ENCODE results near the gene KRTAP3-1. TPM values are rescaled to one million over a fixed set of nuclear protein-coding genes. Genes with fewer than 3 reads are reported as not detected.

KRTAP3-1 gene
- total RNA-seq, 1 donor from 2014 or later = not detected

DNA sequence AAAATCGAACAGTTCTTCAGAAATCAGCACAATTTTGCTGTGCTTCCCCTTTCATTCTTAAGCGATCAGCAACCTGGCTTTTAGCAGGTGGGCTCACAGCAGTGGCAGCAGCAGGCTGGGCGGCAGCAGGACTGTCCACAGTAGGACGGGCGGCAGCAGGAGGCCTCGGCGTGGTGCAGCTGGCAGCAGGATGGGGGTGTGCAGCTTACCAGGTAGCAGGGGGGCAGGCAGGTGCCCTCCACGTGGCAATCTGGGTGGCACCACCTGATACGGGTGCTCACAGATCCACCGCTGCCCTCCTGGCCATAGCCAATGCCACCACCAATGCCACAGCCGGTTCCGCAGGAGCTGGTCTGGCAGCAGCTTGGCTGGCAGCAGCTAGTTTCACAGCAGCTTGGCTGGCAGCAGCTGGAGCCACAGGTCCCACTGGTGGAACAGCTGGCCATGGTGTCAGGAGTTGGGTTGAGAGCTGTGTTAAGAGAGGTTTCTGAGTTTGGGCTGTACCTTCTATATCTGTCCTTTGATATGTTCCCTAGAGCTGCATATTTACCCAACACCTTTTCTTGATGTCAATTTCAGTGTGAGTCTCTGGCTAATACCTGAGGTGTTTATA is 20.8 kb upstream of the KRTAP3-1 start, which contains the start of gene KRTAP1-4:
Gene KRTAP1-4, minus strand, starts transcription at position 563 of the 613 bp plus-strand sequence. Its CDS starts 117 bp downstream, at position 446.
- intact Hi-C loops (cut with micrococcal nuclease) = no loop called here
- Mint-ChIP-seq H3K27ac (no peak within 1 kb of the TSS), H3K4me1 (ENCODE audit: low read depth) (no peaks in the 10 kb centered on the region), H3K36me3 (ENCODE audit: low read depth) (no peaks in the 10 kb centered on the region), H3K4me3 (no peak within 1 kb of the TSS), H3K9me3 (no peaks in the 10 kb centered on the region), H3K27me3 (ENCODE audit: insufficient read depth) (peaks cover 6% of the 10 kb centered on the region)
- DNase-seq (ENCODE audit: low spot score) = no peak

GRCh38 chr17:41026715-41027471 is 18.0 kb upstream of the KRTAP3-1 start, which contains the start of gene KRTAP1-5:
Gene KRTAP1-5, minus strand, starts transcription at chr17:41027208. Its CDS starts 53 bp downstream, at chr17:41027155.
- intact Hi-C loops (cut with micrococcal nuclease) = no loop called here
- H3K9me3 Mint-ChIP-seq = no peaks in the 10 kb centered on the region
- DNase-seq (ENCODE audit: low spot score) = no peak
- H3K4me3 Mint-ChIP-seq = no peak within 1 kb of the TSS
- no peaks in the 10 kb centered on the region for H3K36me3 Mint-ChIP-seq (ENCODE audit: low read depth)
- no peaks in the 10 kb centered on the region for H3K4me1 Mint-ChIP-seq (ENCODE audit: low read depth)
- no peak within 1 kb of the TSS for H3K27ac Mint-ChIP-seq
- H3K27me3 Mint-ChIP-seq (ENCODE audit: insufficient read depth) = peaks cover 6% of the 10 kb centered on the region

- Mint-ChIP-seq H3K27ac (no peak overlapping the region), H3K4me1 (ENCODE audit: low read depth) (no peaks in the 10 kb centered on the region), H3K36me3 (ENCODE audit: low read depth) (no peaks in the 10 kb centered on the region), H3K27me3 (ENCODE audit: insufficient read depth) (peaks cover 2% of the 10 kb centered on the region), H3K9me3 (no peaks in the 10 kb centered on the region), H3K4me3 (no peak overlapping the region)
- no peak for DNase-seq (ENCODE audit: low spot score)
- intact Hi-C loops (cut with micrococcal nuclease) = no loop called here
These were observed 15.8 kb upstream of the KRTAP3-1 start for GRCh38 chr17:41024697-41025096.

DNA sequence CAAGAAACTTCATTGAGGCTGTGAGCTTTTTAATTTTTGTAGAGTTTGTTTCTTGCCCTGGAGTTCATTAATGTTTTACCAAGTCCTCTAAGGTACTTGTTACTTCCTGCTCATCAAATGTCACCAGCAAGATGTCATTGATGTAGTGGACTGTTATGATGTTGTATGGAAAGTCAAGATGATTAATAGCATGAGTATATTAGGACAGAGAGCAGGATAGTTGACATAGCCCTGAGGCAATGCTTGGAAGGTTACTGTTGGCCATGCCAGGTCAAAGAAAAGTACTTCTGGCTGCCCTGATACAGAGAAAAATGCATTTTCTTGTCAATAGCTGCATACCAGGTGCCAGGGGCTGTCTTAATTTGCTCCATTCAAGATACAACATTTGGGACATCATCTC is 11.4 kb upstream of the KRTAP3-1 start:
- no peak overlapping the region for H3K4me3 Mint-ChIP-seq
- peaks cover 2% of the 10 kb centered on the region for H3K27me3 Mint-ChIP-seq (ENCODE audit: insufficient read depth)
- no peaks in the 10 kb centered on the region for H3K36me3 Mint-ChIP-seq (ENCODE audit: low read depth)
- H3K27ac Mint-ChIP-seq = no peak overlapping the region
- intact Hi-C loops (cut with micrococcal nuclease) = no loop called here
- no peak for DNase-seq (ENCODE audit: low spot score)
- no peaks in the 10 kb centered on the region for H3K9me3 Mint-ChIP-seq
- H3K4me1 Mint-ChIP-seq (ENCODE audit: low read depth) = no peaks in the 10 kb centered on the region

DNA sequence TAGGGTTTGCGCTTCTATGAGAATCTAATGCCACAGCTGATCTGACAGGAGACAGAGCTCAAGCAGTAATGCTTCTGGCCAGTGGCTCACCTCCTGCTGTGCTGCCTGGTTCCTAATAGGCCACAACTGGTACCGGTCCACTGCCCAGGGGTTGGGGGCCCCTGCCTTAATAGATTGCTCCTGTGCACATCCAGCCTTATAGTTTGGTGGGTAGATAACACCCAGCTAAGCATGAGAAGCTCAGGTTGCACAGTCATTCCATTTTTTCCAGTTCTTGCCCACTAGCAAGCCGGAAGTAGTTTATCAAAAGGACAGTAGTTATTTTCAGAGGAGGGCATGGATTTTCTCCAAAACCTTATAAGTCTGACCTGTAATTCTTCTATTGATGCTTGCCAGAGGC is 10.5 kb upstream of the KRTAP3-1 start:
- intact Hi-C loops (cut with micrococcal nuclease) = no loop called here
- Mint-ChIP-seq H3K9me3 (no peaks in the 10 kb centered on the region), H3K36me3 (ENCODE audit: low read depth) (no peaks in the 10 kb centered on the region), H3K27me3 (ENCODE audit: insufficient read depth) (peaks cover 2% of the 10 kb centered on the region), H3K27ac (no peak overlapping the region), H3K4me1 (ENCODE audit: low read depth) (no peaks in the 10 kb centered on the region), H3K4me3 (no peak overlapping the region)
- no peak for DNase-seq (ENCODE audit: low spot score)

- H3K27me3 Mint-ChIP-seq (ENCODE audit: insufficient read depth) = peaks cover 2% of the 10 kb centered on the region
- no peak overlapping the region for H3K4me3 Mint-ChIP-seq
- intact Hi-C loops (cut with micrococcal nuclease) = no loop called here
- no peaks in the 10 kb centered on the region for H3K9me3 Mint-ChIP-seq
- no peak for DNase-seq (ENCODE audit: low spot score)
- H3K36me3 Mint-ChIP-seq (ENCODE audit: low read depth) = no peaks in the 10 kb centered on the region
- H3K27ac Mint-ChIP-seq = no peak overlapping the region
- no peaks in the 10 kb centered on the region for H3K4me1 Mint-ChIP-seq (ENCODE audit: low read depth)
These were observed 9.6 kb upstream of the KRTAP3-1 start for GRCh38 chr17:41018541-41018940.

GRCh38 chr17:41016578-41017215 is 7.8 kb upstream of the KRTAP3-1 start:
- no peaks in the 10 kb centered on the region for H3K36me3 Mint-ChIP-seq (ENCODE audit: low read depth)
- H3K27ac Mint-ChIP-seq = no peak overlapping the region
- peaks cover 4% of the 10 kb centered on the region for H3K27me3 Mint-ChIP-seq (ENCODE audit: insufficient read depth)
- intact Hi-C loops (cut with micrococcal nuclease) = no loop called here
- H3K4me3 Mint-ChIP-seq = no peak overlapping the region
- DNase-seq (ENCODE audit: low spot score) = no peak
- H3K4me1 Mint-ChIP-seq (ENCODE audit: low read depth) = no peaks in the 10 kb centered on the region
- no peaks in the 10 kb centered on the region for H3K9me3 Mint-ChIP-seq

DNA sequence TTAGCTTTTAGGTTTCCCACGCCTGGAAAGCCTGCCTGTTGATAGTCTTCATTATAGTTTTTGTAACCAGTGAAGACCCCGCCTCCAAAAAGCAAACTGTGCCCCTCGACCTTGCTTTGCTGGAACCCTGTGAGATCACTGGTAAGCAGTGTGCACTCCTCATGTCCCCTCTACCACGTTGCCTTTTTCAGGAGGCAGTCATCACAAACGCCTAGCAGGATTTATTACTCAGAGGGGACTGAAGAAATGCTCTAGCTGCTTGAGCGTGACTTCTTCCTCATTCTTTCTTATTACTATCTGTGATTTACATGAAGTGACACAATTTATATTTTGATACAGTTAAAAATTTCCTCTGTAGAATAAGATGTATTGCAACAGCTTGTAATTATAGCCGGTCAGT is 6.5 kb upstream of the KRTAP3-1 start:
- H3K9me3 Mint-ChIP-seq = no peaks in the 10 kb centered on the region
- H3K27me3 Mint-ChIP-seq (ENCODE audit: insufficient read depth) = peaks cover 6% of the 10 kb centered on the region
- H3K27ac Mint-ChIP-seq = no peak overlapping the region
- intact Hi-C loops (cut with micrococcal nuclease) = no loop called here
- H3K4me1 Mint-ChIP-seq (ENCODE audit: low read depth) = no peaks in the 10 kb centered on the region
- DNase-seq (ENCODE audit: low spot score) = no peak
- H3K4me3 Mint-ChIP-seq = no peak overlapping the region
- H3K36me3 Mint-ChIP-seq (ENCODE audit: low read depth) = no peaks in the 10 kb centered on the region

GRCh38 chr17:41013606-41014005 is 4.7 kb upstream of the KRTAP3-1 start:
- peaks cover 8% of the 10 kb centered on the region for H3K27me3 Mint-ChIP-seq (ENCODE audit: insufficient read depth)

DNA sequence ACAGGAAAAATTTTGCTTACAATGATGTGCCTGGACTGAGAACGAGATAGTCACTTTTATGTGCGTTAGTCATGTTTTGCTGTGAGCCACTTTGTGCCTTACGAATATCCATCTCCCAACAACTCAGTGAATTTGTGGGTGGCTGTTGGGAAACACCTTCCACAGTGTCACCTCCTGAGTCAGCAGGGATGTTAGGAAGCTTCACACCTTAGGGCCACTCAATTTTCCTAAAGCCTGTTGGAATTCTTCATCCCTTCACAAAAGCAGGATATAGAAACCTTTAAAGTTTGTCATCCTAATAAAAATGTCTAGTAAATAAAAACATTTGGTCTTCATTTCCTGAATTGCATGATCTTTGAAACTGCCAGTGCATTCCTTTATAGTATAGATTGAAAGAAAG is 4.3 kb upstream of the KRTAP3-1 start:
- intact Hi-C loops (cut with micrococcal nuclease) = no loop called here
- Mint-ChIP-seq H3K9me3 (no peaks in the 10 kb centered on the region), H3K27ac (no peak overlapping the region), H3K4me3 (no peak overlapping the region), H3K4me1 (ENCODE audit: low read depth) (no peaks in the 10 kb centered on the region), H3K36me3 (ENCODE audit: low read depth) (no peaks in the 10 kb centered on the region), H3K27me3 (ENCODE audit: insufficient read depth) (peaks cover 9% of the 10 kb centered on the region)
- DNase-seq (ENCODE audit: low spot score) = no peak

More at GRCh38 chr17:41013606-41014005, 4.7 kb upstream of the KRTAP3-1 start:
- intact Hi-C loops (cut with micrococcal nuclease) = no loop called here
- no peak for DNase-seq (ENCODE audit: low spot score)
- no peaks in the 10 kb centered on the region for H3K4me1 Mint-ChIP-seq (ENCODE audit: low read depth)
- no peaks in the 10 kb centered on the region for H3K9me3 Mint-ChIP-seq
- no peak overlapping the region for H3K27ac Mint-ChIP-seq
- H3K4me3 Mint-ChIP-seq = no peak overlapping the region
- H3K36me3 Mint-ChIP-seq (ENCODE audit: low read depth) = no peaks in the 10 kb centered on the region

DNA sequence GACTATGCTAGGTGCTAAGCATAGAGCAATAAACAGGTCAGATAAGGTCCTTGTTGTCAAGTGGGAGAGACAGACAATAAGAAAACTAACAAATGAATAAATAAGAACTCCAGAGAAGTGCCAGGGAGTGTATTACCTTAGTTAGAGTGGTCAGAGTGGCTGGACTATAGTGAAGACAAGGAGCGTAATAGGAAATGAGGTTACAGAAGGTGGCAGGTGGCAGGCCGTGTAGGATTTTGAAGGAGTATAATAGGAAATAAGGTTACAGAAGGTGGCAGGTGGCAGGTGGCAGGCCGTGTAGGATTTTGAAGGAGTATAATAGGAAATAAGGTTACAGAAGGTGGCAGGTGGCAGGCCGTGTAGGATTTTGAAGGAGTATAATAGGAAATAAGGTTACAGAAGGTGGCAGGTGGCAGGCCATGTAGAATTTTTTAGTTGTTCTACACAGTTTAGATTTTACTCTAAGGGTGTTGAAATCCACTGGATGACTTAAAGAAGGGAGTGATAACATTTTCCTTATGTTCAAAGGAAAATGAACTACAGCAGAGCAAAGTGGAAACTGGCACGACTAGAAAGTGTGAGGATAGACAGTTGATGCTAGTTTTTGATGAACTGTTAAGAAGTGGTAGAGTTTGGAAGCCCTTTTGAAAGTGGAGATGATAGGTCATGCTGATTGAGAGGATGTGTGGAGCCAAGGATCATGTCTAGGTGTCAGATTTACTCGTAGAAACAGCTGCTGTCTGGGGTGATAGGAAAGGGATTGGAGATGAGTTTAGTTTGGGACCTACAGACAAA is 3.6 kb upstream of the KRTAP3-1 start:
- intact Hi-C loops (cut with micrococcal nuclease) = no loop called here
- H3K4me1 Mint-ChIP-seq (ENCODE audit: low read depth) = no peaks in the 10 kb centered on the region
- no peaks in the 10 kb centered on the region for H3K9me3 Mint-ChIP-seq

DNA sequence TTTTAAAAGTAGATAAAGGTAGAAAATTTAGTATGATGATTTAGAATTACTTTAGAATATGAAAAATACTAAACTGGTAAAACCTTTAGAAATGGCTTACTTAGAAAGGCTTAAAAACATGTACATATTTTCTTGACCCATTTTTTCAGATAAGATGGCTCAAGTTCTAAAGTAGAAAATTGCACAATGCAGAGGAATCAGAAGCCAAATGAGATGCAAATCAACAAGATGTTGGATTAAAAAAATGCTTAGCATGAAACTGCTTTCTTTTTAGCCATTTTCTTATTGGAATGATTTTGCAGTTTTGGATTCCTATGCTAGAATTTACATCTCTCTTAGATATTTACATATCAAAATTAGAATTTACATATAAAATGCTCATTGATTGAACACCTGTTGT is 1.5 kb upstream of the KRTAP3-1 start:
- no peak for DNase-seq (ENCODE audit: low spot score)

More for the DNA sequence above, 3.6 kb upstream of the KRTAP3-1 start:
- no peak overlapping the region for H3K27ac Mint-ChIP-seq
- no peaks in the 10 kb centered on the region for H3K36me3 Mint-ChIP-seq (ENCODE audit: low read depth)
- peaks cover 10% of the 10 kb centered on the region for H3K27me3 Mint-ChIP-seq (ENCODE audit: insufficient read depth)
- no peak overlapping the region for H3K4me3 Mint-ChIP-seq
- DNase-seq (ENCODE audit: low spot score) = no peak

More for the DNA sequence above, 1.5 kb upstream of the KRTAP3-1 start:
- Mint-ChIP-seq H3K4me1 (ENCODE audit: low read depth) (no peaks in the 10 kb centered on the region), H3K27me3 (ENCODE audit: insufficient read depth) (peaks cover 10% of the 10 kb centered on the region), H3K4me3 (no peak overlapping the region), H3K27ac (no peak overlapping the region), H3K9me3 (no peaks in the 10 kb centered on the region), H3K36me3 (ENCODE audit: low read depth) (no peaks in the 10 kb centered on the region)
- intact Hi-C loops (cut with micrococcal nuclease) = no loop called here
